Measurements from ENCODE around the gene PTN.

GRCh38 chr7:137196648-137197047, 146.9 kb downstream of the PTN start:
- TF ChIP-seq POLR2A (IDR thresholded peaks at IDR 0.05; ENCODE audit: low read depth, low read length) (no peak), TAF1 (IDR thresholded peaks at IDR 0.05; ENCODE audit: borderline replicate concordance, low read depth, low read length) (no peak)

Data from GM12892 (cell line).